Measurements from ENCODE around the gene SH3PXD2B.
"Not testable (repeated sequence)": the region's sequence is repeated elsewhere in the genome, so short reads cannot be mapped to it uniquely, and the experiment has no call there.

SH3PXD2B gene

DNA sequence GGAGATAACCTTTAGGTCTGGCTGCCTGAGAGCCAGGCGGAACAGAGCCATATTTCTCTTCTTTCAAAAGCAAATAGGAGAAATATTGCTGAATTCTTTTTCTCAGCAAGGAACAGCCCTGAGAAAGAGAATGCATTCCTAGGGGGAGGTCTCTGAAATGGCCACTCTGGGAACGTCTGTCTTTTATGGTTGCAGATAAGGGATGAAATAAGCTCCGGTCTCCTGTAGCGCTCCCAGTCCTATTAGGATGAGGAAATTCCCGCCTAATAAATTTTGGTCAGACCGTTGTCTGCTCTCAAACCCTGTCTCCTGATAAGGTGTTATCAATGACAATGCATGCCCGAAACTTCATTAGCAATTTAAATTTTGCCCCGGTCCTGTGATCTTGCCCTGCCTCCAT is 57.3 kb downstream of the SH3PXD2B start:
- H3K4me3 Mint-ChIP-seq: not testable (repeated sequence)

DNA sequence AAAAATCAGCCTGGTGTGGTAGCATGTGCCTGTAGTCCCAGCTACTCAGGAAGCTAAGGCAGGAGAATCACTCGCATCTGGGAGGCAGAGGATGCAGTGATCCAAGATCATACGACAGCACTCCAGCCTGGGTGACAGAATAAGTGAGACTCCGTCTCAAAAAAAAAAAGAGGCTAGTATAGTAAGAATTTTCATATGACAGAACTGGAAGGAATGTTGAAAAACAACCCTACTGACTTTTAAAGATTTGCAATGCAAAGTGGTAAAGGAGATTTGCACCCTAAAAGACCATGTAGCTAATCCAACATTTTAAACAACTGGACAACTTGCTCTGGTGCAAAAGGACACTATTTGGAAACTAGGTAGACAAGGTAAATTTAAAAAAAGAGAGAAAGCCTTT is 58.1 kb downstream of the SH3PXD2B start:
- no peak for ATAC-seq
- H3K4me3 Mint-ChIP-seq: no peak overlapping the region

More for the DNA sequence above, 57.3 kb downstream of the SH3PXD2B start:
- Mint-ChIP-seq H3K4me1 (peaks cover 11% of the 10 kb centered on the region), H3K9me3 (peaks cover 10% of the 10 kb centered on the region)
- ATAC-seq; DNase-seq (ENCODE audit: low spot score in 2 of 2); H3K36me3 Mint-ChIP-seq; H3K27ac Mint-ChIP-seq: not testable (repeated sequence)

DNA sequence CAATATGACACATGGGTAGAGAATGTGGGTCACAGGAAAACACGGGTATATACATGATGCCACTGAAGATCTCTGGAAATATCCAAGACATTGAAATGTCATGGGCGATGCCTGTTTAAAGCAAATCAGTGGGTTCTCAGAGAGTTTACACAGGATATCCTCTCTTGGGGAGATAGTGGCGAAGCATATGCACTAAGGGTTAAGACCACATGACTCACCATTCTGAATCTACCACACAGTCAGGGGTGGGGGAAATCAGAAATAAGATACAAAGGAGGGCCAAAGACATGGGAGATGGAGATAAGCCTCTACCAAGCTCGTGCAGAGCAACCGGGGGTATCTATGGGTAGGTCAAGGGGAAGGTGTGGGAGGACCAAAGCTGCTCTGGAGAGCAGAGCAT is 58.8 kb downstream of the SH3PXD2B start:
- DNase-seq (ENCODE audit: low spot score in 2 of 2) (no peak), ATAC-seq (peak; percentile 92)
- H3K36me3 Mint-ChIP-seq: no peaks in the 10 kb centered on the region
- peaks cover 11% of the 10 kb centered on the region for H3K4me1 Mint-ChIP-seq
- H3K9me3 Mint-ChIP-seq: peaks cover 10% of the 10 kb centered on the region
- H3K4me3 Mint-ChIP-seq: no peak overlapping the region
- peak overlapping the region; percentile 21 for H3K27ac Mint-ChIP-seq

More for the DNA sequence above, 58.1 kb downstream of the SH3PXD2B start:
- H3K27ac Mint-ChIP-seq: no peak overlapping the region
- DNase-seq (ENCODE audit: low spot score in 2 of 2): no peak
- peaks cover 10% of the 10 kb centered on the region for H3K9me3 Mint-ChIP-seq
- H3K4me1 Mint-ChIP-seq: peaks cover 11% of the 10 kb centered on the region
- H3K36me3 Mint-ChIP-seq: no peaks in the 10 kb centered on the region

DNA sequence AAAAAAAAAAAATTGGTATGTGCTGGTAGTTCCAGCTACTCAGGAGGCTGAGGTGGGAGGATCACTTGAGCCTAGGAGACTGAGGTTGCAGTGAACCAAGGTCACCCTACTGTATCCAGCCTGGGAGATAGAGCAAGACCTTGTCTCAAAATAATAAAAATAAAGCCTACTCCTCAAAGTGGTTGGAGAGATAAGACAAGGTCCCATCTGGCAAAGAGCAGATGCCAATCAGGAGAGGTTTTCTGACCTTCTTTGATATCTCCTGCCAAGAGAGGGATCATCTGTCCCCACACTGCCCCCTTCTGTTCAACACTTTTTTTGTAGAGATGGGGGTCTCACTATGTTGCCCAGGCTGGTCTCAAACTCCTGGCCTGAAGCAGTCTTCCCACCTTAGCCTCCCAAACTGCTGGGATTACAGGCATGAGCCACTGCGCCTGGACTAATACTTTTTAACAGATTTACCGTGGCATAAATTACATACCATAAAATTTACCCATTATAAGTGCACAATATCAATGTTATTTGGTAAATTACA is 64.7 kb downstream of the SH3PXD2B start:
- Mint-ChIP-seq H3K27ac (no peak overlapping the region), H3K4me1 (no peaks in the 10 kb centered on the region), H3K4me3 (no peak overlapping the region), H3K9me3 (no peaks in the 10 kb centered on the region), H3K36me3 (no peaks in the 10 kb centered on the region)
- ATAC-seq: no peak
- DNase-seq (ENCODE audit: low spot score in 2 of 2): no peak

DNA sequence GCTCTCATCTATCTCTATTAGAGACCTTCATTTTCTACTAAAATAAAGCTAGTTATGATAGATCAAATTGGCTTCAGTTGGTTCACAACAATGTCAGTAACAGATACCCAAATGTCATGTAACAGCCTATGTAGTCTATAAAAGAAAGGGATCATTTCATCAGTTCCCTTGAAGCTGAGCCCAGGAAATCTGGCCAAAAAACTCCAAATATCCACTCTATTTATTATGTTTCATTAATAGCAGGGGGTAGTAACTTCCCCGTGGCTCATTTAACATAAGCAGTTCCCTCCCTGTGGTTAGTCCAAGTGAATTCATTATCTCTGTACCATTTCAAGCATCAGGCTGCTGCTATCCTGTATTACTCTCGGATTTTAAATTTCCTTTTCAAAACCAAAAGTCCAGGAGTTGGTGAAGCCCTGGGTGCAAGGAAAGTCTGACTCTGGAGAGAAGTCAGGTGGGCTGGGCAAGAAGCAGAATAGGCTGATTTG is 66.0 kb downstream of the SH3PXD2B start:
- H3K27ac Mint-ChIP-seq: no peak overlapping the region
- H3K4me3 Mint-ChIP-seq: no peak overlapping the region
- H3K4me1 Mint-ChIP-seq: no peaks in the 10 kb centered on the region
- H3K9me3 Mint-ChIP-seq: no peaks in the 10 kb centered on the region
- no peak for DNase-seq (ENCODE audit: low spot score in 2 of 2)
- no peaks in the 10 kb centered on the region for H3K36me3 Mint-ChIP-seq
- no peak for ATAC-seq

DNA sequence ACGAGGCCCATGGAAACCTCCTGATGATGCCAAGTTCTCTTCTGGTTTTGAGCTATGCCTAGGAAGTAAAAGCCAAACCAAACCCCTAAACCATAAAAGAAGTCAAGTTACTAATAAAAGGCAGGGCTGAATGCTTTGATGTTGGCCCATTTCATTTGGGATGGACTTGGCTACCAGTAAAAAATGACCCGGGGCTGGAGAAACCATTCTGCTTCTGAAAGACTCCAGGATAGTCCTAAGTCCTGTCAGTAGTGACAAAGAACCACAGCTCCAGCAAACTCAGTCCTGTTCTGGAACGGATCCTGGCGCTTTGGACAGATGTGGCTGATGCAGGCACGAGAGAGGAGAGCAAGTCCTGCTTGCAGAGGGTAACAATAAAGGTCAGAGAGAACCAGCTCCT is 68.6 kb downstream of the SH3PXD2B start:
- H3K27ac Mint-ChIP-seq: no peak overlapping the region
- H3K36me3 Mint-ChIP-seq: no peaks in the 10 kb centered on the region
- no peak for ATAC-seq

DNA sequence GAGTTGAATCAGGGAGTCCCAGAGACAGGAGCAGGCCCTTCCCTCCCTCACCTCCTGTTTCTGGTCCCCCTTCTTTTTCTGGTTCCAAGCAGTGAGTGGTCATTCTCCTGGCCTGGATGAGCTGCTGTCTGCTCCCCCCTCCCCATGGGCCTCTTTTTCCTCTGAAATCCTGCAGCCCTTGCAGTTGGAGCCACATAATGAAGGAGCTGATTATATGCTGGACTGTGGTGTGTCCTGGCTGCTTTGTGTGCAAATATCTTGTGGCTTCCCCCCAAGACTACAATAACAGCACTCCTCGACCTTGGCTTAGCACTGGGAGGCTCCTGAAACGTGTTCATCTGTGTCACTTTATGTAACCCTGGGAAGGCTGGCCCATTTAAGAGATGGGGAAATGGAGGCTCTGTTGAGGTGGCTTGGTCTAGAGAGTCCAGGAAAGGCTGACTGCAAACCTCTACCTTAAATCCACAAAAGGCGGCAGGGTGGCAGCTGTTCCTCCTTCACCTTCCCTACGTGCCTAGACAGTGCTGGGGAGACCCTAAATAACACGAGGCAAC is 69.2 kb downstream of the SH3PXD2B start:
- Mint-ChIP-seq H3K27ac (no peak overlapping the region), H3K4me3 (no peak overlapping the region)
- no peak for ATAC-seq

More for the DNA sequence above, 68.6 kb downstream of the SH3PXD2B start:
- Mint-ChIP-seq H3K4me1 (no peaks in the 10 kb centered on the region), H3K9me3 (no peaks in the 10 kb centered on the region), H3K4me3 (no peak overlapping the region)
- no peak for DNase-seq (ENCODE audit: low spot score in 2 of 2)

DNA sequence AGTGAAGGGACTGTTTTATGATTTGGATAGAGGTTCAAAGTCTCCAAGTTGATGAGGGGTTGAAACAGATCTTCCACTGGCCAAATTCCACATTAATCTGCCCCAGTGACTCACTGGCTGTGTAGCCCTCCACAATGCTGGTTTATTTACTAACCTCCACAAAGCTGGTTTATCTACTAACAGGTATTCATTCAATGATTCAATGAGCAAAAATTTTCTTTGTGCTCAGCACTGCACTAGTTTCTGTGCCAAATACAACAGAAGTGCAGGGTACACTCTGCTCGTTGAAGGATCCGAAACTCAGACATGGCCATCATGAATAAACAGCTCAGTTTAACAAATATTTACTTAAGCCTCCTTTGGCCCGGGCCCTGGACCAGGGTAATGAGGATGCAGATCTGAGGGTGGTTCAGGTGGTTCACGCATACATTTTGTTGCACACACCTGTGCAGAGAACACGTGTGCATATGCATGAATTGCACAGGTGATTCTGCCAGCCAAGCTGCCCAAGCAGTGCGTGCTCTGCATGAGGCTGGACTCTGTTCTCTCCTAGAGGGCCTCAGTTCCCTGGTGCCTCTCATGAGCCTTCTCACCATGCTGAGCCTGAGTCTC is 71.0 kb downstream of the SH3PXD2B start:
- DNase-seq (ENCODE audit: low spot score in 2 of 2) (no peak), ATAC-seq (no peak)
- H3K9me3 Mint-ChIP-seq: no peaks in the 10 kb centered on the region
- H3K4me3 Mint-ChIP-seq: no peak overlapping the region
- H3K36me3 Mint-ChIP-seq: no peaks in the 10 kb centered on the region
- H3K27ac Mint-ChIP-seq: no peak overlapping the region
- no peaks in the 10 kb centered on the region for H3K4me1 Mint-ChIP-seq

More for the DNA sequence above, 69.2 kb downstream of the SH3PXD2B start:
- DNase-seq (ENCODE audit: low spot score in 2 of 2): no peak
- no peaks in the 10 kb centered on the region for H3K36me3 Mint-ChIP-seq
- H3K9me3 Mint-ChIP-seq: no peaks in the 10 kb centered on the region
- no peaks in the 10 kb centered on the region for H3K4me1 Mint-ChIP-seq

DNA sequence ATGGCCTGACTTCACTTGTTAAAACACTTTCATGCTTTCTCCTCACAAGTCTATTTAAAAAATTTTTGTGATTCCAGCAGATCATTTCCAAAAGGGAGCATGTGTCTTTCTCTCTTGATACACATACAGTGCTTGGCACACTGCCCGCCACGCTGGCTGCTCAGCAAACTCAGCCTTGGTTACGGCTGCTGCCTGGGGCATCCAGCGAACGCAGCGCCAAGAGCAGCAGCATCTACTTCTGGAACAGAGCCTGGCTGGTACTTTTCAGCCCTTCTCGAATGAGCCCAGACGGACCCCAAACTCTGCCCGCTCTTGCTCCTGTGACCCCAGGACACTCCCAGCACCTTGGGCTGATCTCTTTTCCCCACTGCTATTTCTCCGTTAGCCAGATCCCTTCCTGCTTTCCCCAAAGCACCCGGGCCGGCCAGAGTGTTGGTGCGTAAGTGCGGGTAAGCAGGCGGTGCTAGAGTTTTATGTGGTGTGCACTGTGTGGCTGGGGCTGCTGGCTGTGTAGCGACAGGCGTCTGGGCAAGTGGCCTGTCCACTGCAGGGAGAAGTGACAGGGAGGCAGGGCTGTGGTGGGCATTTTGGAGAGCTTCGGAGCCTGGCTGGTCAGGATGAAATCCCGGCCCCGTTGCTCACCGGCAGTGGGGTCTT is 73.2 kb downstream of the SH3PXD2B start:
- no peaks in the 10 kb centered on the region for H3K36me3 Mint-ChIP-seq
- no peak overlapping the region for H3K4me3 Mint-ChIP-seq
- ATAC-seq: no peak
- H3K9me3 Mint-ChIP-seq: no peaks in the 10 kb centered on the region
- H3K27ac Mint-ChIP-seq: no peak overlapping the region
- no peaks in the 10 kb centered on the region for H3K4me1 Mint-ChIP-seq
- no peak for DNase-seq (ENCODE audit: low spot score in 2 of 2)

DNA sequence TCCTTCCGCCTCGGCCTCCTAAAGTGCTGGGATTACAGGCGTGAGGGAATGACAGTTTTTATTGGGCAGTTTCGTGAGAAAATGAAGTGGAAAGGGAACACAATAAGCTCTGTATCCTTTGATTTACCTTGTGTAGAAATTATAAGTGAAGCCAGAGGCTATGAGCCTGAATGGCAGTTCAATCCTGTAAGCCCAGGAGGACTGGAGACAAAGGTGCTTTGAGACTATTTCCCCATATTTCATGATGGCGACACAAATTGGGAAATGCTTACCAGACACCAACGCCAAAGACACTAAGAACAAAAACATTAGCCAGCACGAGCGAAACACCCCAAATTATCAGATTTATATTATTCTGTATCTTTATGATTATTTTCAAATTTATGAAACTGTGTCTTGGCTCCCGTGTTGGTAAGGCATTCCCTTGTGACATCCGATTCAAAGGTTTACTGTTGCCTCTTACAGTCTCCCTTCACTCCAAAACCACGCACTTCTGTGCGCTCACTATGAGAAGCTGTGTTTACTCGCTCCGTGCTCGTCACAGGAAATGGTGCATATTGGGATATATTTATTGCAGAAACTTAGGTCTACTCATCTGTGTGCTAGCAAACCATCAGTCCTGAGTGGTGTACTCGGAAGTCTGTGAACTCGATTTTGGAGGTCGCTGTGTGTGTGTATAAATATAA is 73.9 kb downstream of the SH3PXD2B start:
- DNase-seq (ENCODE audit: low spot score in 2 of 2): no peak

DNA sequence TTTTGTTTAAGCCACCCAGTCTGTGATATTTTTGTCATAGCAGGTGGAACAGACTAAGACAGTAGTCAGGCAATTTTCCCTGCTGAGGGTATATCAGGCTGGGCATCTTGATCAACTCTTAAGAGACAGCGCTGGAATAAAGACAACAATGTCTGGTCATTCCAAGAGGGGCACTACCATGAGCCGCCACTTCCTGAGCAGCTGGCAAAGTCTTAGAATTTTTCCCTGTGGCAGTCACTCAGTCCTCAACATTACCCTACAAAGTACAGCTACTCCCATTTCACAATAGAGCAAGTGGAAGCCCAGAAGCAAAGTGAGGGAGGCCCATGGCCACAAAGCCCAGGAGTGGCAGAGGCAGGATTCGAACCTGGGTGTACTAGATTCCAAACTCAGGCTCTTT is 74.8 kb downstream of the SH3PXD2B start:
- H3K27ac Mint-ChIP-seq: no peak overlapping the region
- H3K36me3 Mint-ChIP-seq: no peaks in the 10 kb centered on the region
- no peaks in the 10 kb centered on the region for H3K4me1 Mint-ChIP-seq
- H3K4me3 Mint-ChIP-seq: no peak overlapping the region
- DNase-seq (ENCODE audit: low spot score in 2 of 2) (no peak), ATAC-seq (no peak)
- H3K9me3 Mint-ChIP-seq: no peaks in the 10 kb centered on the region

More for the DNA sequence above, 73.9 kb downstream of the SH3PXD2B start:
- no peak overlapping the region for H3K27ac Mint-ChIP-seq
- H3K36me3 Mint-ChIP-seq: no peaks in the 10 kb centered on the region
- no peaks in the 10 kb centered on the region for H3K4me1 Mint-ChIP-seq
- no peak overlapping the region for H3K4me3 Mint-ChIP-seq
- H3K9me3 Mint-ChIP-seq: no peaks in the 10 kb centered on the region
- ATAC-seq: no peak

DNA sequence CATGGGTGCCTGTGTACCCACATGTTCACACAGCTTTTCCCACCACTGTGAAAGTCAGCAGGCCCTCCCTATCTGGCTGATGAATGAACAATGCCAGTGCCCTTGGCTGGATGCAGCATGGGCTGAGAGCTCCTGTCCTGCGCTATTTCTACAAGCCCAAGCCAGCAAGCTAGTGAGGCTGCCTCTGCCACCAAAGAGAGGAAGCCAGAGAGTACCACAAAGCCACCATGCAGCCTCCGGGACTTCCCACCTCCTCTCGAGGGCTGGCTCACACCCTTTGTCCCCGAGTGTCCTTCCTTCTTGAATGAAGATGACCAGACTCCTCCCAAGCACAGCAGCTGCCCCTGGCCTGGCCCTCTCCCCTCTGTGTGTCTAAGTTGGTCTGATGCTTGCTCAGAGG is 76.5 kb downstream of the SH3PXD2B start:
- ATAC-seq (peak; percentile 44), DNase-seq (ENCODE audit: low spot score in 2 of 2) (no peak)
- Mint-ChIP-seq H3K9me3 (no peaks in the 10 kb centered on the region), H3K4me1 (no peaks in the 10 kb centered on the region), H3K27ac (no peak overlapping the region), H3K36me3 (no peaks in the 10 kb centered on the region), H3K4me3 (no peak overlapping the region)

DNA sequence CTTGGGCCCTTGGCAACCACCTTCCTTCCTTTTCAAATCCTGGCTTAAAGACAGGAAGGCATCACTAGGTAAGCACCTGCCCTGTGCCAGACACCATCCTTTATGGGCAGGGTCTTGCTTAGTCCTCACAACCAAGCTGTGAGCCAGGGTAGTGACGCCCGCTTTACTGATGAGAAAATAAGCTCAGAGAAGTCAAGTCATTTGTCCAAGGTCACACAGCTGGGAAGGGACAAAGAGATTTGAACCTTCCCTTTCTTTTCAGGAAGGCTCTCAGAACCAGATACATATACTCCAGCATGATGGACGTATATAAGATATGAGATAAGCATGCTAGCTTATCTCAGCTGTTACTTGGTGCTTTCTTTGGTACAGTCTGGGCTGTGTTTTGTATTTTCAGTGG is 76.9 kb downstream of the SH3PXD2B start:
- H3K9me3 Mint-ChIP-seq: no peaks in the 10 kb centered on the region
- H3K4me3 Mint-ChIP-seq: no peak overlapping the region
- no peak for DNase-seq (ENCODE audit: low spot score in 2 of 2)
- no peaks in the 10 kb centered on the region for H3K36me3 Mint-ChIP-seq
- H3K27ac Mint-ChIP-seq: no peak overlapping the region
- no peak for ATAC-seq
- H3K4me1 Mint-ChIP-seq: no peaks in the 10 kb centered on the region

DNA sequence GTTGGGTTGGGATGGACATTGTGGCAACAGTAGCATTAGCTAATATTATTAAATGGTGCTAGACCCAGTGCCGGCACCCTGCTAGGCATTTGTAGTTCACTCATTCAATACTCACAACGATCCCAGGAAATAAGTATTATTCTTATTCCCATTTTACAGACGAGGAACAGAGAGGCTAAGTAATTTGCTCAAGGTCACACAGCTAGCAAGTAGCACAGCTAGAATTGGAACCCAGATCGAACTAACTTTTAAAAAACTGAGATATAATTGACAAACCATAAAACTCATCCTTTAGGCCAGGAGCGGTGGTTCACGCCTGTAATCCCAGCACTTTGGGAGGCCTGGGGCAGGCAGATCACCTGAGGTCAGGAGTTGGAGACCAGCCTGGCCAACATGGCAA is 79.5 kb downstream of the SH3PXD2B start:
- DNase-seq (ENCODE audit: low spot score in 2 of 2) (no peak), ATAC-seq (no peak)
- H3K4me3 Mint-ChIP-seq: no peak overlapping the region
- no peaks in the 10 kb centered on the region for H3K4me1 Mint-ChIP-seq
- H3K36me3 Mint-ChIP-seq: no peaks in the 10 kb centered on the region
- H3K27ac Mint-ChIP-seq: no peak overlapping the region
- peaks cover 3% of the 10 kb centered on the region for H3K9me3 Mint-ChIP-seq

DNA sequence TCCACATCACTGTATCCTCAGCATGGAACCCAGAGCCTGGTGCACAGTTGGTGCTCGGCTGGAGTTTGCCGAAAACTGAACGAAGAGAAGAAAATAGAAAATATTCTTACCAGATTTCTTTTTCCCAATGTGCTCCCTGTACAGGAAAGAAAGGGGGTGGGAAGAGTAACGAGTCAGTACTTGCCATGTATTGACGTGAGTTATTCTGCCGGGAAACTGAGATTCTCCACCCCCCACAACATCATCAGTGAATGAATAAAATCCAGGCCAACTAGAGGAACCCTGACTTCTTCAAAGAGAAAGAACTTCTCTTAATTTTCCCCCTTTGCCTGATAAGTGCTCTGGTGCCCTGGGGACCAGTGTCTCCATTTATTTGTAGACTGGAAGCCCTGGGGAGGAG is 80.6 kb downstream of the SH3PXD2B start:
- DNase-seq (ENCODE audit: low spot score in 2 of 2) (no peak), ATAC-seq (no peak)
- Mint-ChIP-seq H3K27ac (no peak overlapping the region), H3K36me3 (no peaks in the 10 kb centered on the region), H3K4me1 (no peaks in the 10 kb centered on the region), H3K4me3 (no peak overlapping the region), H3K9me3 (peaks cover 3% of the 10 kb centered on the region)
